SK-N-SH (cell line): ENCODE measurements around the gene TRIM16. TPM values are rescaled to one million over a fixed set of nuclear protein-coding genes. Genes with fewer than 3 reads are reported as not detected.

ENCODE experiments used
- CTCF ChIA-PET: fragments of 300-600, 350-600 bp; formaldehyde crosslinking; extraction: SDS; loops from one replicate; lab custom pipeline; 2021; lab: Yijun Ruan, JAX
- POLR2A ChIA-PET: fragments of 350-600 bp; sonication (Branson Sonifier 250); formaldehyde crosslinking; extraction: SDS; loops from one replicate; lab custom pipeline; 2020; ENCODE audit warnings: antibody characterized with exemption, inconsistent platforms; lab: Yijun Ruan, JAX
- DNase-seq: peaks from one replicate; pipeline ENCODE4 v3.0.0; 2012
- H2AFZ ChIP-seq: fragments of 200-600 bp; sonication (generic); 2 replicates; pipeline ENCODE4 v1.8.1; 2016; ENCODE audit warnings: antibody characterized with exemption, mild to moderate bottlenecking, low read depth
- H3F3A ChIP-seq: fragments of 200-600 bp; sonication (generic); replicated peaks from 2 replicates; pipeline ENCODE3; 2016; ENCODE audit warnings: antibody characterized with exemption, mild to moderate bottlenecking; ENCODE audit not compliant: insufficient read depth
- H3K27ac ChIP-seq, 2 experiments: fragments of 200-500 bp in 1 of 2; fragments of 200-600 bp in 1 of 2; sonication (Bioruptor generic) in 1 of 2; sonication (generic), shearing (Covaris generic) in 1 of 2; 2 replicates each; pipeline versions ENCODE4 v1.5.1 to v1.6.1; 2014 to 2016; ENCODE audit warnings: low read depth in 2 of 2, inconsistent platforms in 1 of 2, low read length in 1 of 2, mild to moderate bottlenecking in 1 of 2, mixed read lengths in 1 of 2
- H3K27me3 ChIP-seq: fragments of 200-600 bp; sonication (generic), shearing (Covaris generic); 2 replicates; pipeline ENCODE4 v1.6.1; 2016; ENCODE audit warnings: mixed run types; ENCODE audit not compliant: insufficient read depth
- H3K36me3 ChIP-seq, 2 experiments: fragments of 200-500 bp in 1 of 2; fragments of 200-600 bp in 1 of 2; sonication (Bioruptor generic) in 1 of 2; sonication (generic) in 1 of 2; replicated peaks in 1 of 2; 2 replicates each; pipeline versions ENCODE3 to v1.5.1; 2014 to 2016; ENCODE audit warnings: low read length in 1 of 2, mild to moderate bottlenecking in 1 of 2; ENCODE audit not compliant: insufficient read depth in 2 of 2, control insufficient read depth in 1 of 2
- H3K4me1 ChIP-seq, 2 experiments: fragments of 200-500 bp in 1 of 2; fragments of 200-600 bp in 1 of 2; sonication (Bioruptor generic) in 1 of 2; sonication (generic), shearing (Covaris generic) in 1 of 2; 2 replicates each; pipeline versions ENCODE4 v1.5.1 to v1.6.1; 2014 to 2016; ENCODE audit warnings: low read depth in 1 of 2, low read length in 1 of 2, mixed run types in 1 of 2; ENCODE audit not compliant: insufficient read depth in 2 of 2, control insufficient read depth in 1 of 2
- H3K4me2 ChIP-seq: fragments of 200-600 bp; sonication (generic), shearing (Covaris generic); 2 replicates; pipeline ENCODE4 v1.6.1; 2017; ENCODE audit warnings: mixed run types
- H3K4me3 ChIP-seq, 2 experiments: fragments of 200-500 bp in 1 of 2; fragments of 200-600 bp in 1 of 2; sonication (Bioruptor generic) in 1 of 2; sonication (generic), shearing (Covaris generic) in 1 of 2; 2 replicates each; pipeline versions ENCODE4 v1.5.1 to v1.8.1; 2014 to 2016; ENCODE audit warnings: low read depth in 2 of 2, inconsistent platforms in 1 of 2, low read length in 1 of 2, mild to moderate bottlenecking in 1 of 2, mixed read lengths in 1 of 2, moderate library complexity in 1 of 2
- H3K79me2 ChIP-seq: fragments of 200-600 bp; sonication (generic); 2 replicates; pipeline ENCODE4 v1.8.1; 2017; ENCODE audit warnings: mild to moderate bottlenecking; ENCODE audit not compliant: insufficient read depth
- H3K9ac ChIP-seq: fragments of 200-600 bp; sonication (generic); 2 replicates; pipeline ENCODE4 v1.6.1; 2017; ENCODE audit warnings: mixed run types
- H3K9me2 ChIP-seq: fragments of 200-600 bp; sonication (generic); 2 replicates; pipeline ENCODE4 v1.6.1; 2017; ENCODE audit warnings: mixed run types
- H3K9me3 ChIP-seq: fragments of 200-600 bp; sonication (generic); 2 replicates; pipeline ENCODE4 v1.6.1; 2017; ENCODE audit warnings: mixed run types, mild to moderate bottlenecking, moderate library complexity
- H4K20me1 ChIP-seq: fragments of 200-600 bp; sonication (generic); 2 replicates; pipeline ENCODE4 v1.6.1; 2017; ENCODE audit warnings: mild to moderate bottlenecking, mixed run types; ENCODE audit not compliant: insufficient read depth
- CHD2 ChIP-seq: fragments of 150-350 bp; IDR thresholded peaks from 2 replicates; pipeline ENCODE4 v1.6.1; 2018; ENCODE audit warnings: low read length; ENCODE audit not compliant: partially characterized antibody
- ELF1 ChIP-seq: IDR thresholded peaks from 2 replicates; pipeline ENCODE4 v1.4.0; 2012
- EZH2phosphoT487 ChIP-seq: fragments of 200-600 bp; sonication (generic); IDR thresholded peaks from 2 replicates; pipeline ENCODE4 v1.6.1; 2017; ENCODE audit warnings: low read depth, mixed run types, mild to moderate bottlenecking, antibody characterized with exemption, moderate library complexity, borderline replicate concordance
- GABPA ChIP-seq: IDR thresholded peaks from 2 replicates; pipeline ENCODE4 v1.4.0; 2012; ENCODE audit warnings: low read depth, mild to moderate bottlenecking
- GATA2 ChIP-seq: sonication (generic); formaldehyde crosslinking; IDR thresholded peaks from 2 replicates; pipeline ENCODE4 v1.5.0; 2020; ENCODE audit warnings: mild to moderate bottlenecking, missing genetic modification reagents
- MEF2A ChIP-seq: IDR thresholded peaks from 2 replicates; pipeline ENCODE4 v1.4.0; 2012; ENCODE audit warnings: low read depth, borderline replicate concordance
- NRF1 ChIP-seq: IDR thresholded peaks from 2 replicates; pipeline ENCODE4 v1.6.1; 2012; ENCODE audit warnings: low read depth, mild to moderate bottlenecking, low read length
- RAD21 ChIP-seq: IDR thresholded peaks from 2 replicates; pipeline ENCODE4 v1.6.1; 2012; ENCODE audit warnings: mild to moderate bottlenecking, low read length
- RFX5 ChIP-seq: IDR thresholded peaks from 2 replicates; pipeline ENCODE4 v1.6.1; 2012; ENCODE audit warnings: mild to moderate bottlenecking, improper control_type of control experiment, low read length
- RXRA ChIP-seq: IDR thresholded peaks from 2 replicates; pipeline ENCODE4 v1.4.0; 2012; ENCODE audit warnings: low read depth, mild to moderate bottlenecking, borderline replicate concordance
- SIN3A ChIP-seq: IDR thresholded peaks from 2 replicates; pipeline ENCODE4 v1.6.1; 2012; ENCODE audit warnings: low read depth, mild to moderate bottlenecking, low read length, moderate library complexity, borderline replicate concordance
- TCF12 ChIP-seq: IDR thresholded peaks from 2 replicates; pipeline ENCODE4 v1.4.0; 2012
- WGBS: methylation state at CpG from one replicate; pipeline ENCODE4 v1.1.6; 2017; ENCODE audit warnings: low lambda C conversion rate; 5-methylcytosine and 5-hydroxymethylcytosine counted together
- polyA plus RNA-seq, 3 experiments: library from polyadenylated mRNA; depleted of rRNA; stranded (reverse); fragments of >200 nt; gene quantifications; 2 replicates each; pipeline ENCODE4 v1.2.3, GENCODE V29; 2012
- TF ChIP-seq, protein P1 (sequence below): IDR thresholded peaks from 2 replicates; pipeline ENCODE4 v1.4.0; 2012; ENCODE audit warnings: low read depth, borderline replicate concordance
- TF ChIP-seq, protein P2 (sequence below): fragments of 150-350 bp; IDR thresholded peaks from 2 replicates; pipeline ENCODE4 v1.6.1; 2017; ENCODE audit warnings: antibody characterized with exemption, low read length, low read depth, borderline replicate concordance
- TF ChIP-seq, protein P3 (sequence below): IDR thresholded peaks from 2 replicates; pipeline ENCODE4 v1.4.0; 2012; ENCODE audit warnings: low read depth, borderline replicate concordance
- TF ChIP-seq, protein P4 (sequence below): fragments of 200-600 bp; sonication (generic); IDR thresholded peaks from 2 replicates; pipeline ENCODE4 v1.6.1; 2017; ENCODE audit warnings: antibody characterized with exemption, mild to moderate bottlenecking, moderate library complexity

Gene TRIM16
- polyA plus RNA-seq, 1 of the 3 experiments (the other 2 are of a cell fraction) = 24.8 TPM

DNA sequence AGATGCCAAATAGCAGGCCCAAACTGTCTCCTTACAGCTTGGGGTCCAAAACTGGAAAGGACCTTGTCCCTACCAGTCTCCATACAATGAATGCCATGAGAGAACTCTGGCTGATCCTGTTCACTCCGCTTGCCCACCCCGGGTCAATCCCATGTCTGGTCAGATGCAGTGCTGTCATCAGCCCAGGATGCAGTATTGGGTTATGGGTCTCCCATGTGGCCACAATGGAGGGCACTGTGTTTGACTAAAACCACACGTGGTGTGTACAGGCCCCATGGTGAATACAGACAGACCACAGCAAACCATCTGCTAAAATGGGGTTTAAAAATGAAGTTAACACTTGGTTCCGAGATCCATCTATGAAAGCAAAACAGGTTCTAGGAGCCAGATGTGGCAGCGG lies 20.4 kb downstream of the TRIM16 start (continued):
- TF ChIP-seq, protein P1, sequence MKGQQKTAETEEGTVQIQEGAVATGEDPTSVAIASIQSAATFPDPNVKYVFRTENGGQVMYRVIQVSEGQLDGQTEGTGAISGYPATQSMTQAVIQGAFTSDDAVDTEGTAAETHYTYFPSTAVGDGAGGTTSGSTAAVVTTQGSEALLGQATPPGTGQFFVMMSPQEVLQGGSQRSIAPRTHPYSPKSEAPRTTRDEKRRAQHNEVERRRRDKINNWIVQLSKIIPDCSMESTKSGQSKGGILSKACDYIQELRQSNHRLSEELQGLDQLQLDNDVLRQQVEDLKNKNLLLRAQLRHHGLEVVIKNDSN = no peak

DNA sequence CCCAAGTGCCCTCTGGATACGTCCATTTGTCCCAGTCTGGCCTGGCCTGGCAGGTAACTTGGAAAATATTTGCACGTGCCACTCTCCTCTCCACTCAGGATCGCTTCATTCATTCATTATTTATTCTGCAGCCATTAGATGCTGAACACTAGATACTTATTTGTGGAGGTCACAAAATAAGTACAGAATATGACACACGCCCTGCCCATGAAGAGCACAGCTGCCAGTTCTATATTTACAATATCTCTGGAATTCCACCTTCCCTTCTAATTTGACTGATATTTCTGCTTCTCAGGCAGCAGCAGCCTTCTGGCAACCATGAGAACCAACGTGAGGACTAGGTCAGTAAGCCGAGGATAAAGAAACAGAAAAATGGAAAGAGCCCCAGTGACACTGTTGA lies 20.9 kb downstream of the TRIM16 start:
- no peak overlapping the region for H3K4me2 ChIP-seq
- no peaks in the 10 kb centered on the region for H3K9me2 ChIP-seq
- DNase-seq = no peak
- H3K9ac ChIP-seq = no peak overlapping the region
- POLR2A ChIA-PET = no interaction called here
- CTCF ChIA-PET = no interaction called here
- no peaks in the 10 kb centered on the region for H3K27me3 ChIP-seq
- H3K4me1 ChIP-seq = peaks cover 0 to 4% of the 10 kb centered on the region in 2 experiments; a peak in 1 of 4 replicates
- no peaks in the 10 kb centered on the region for H3F3A ChIP-seq
- H3K4me3 ChIP-seq = no peak overlapping the region
- TF ChIP-seq RAD21 = no peak
- no peak for TF ChIP-seq GATA2
- TF ChIP-seq, protein P1 = no peak
- TF ChIP-seq CHD2 = no peak
- TF ChIP-seq NRF1 = no peak
- no peak for TF ChIP-seq SIN3A
- no peak for TF ChIP-seq EZH2phosphoT487
- no peak for TF ChIP-seq RXRA
- no peak for TF ChIP-seq MEF2A
- no peak for TF ChIP-seq TCF12
- TF ChIP-seq, protein P2, sequence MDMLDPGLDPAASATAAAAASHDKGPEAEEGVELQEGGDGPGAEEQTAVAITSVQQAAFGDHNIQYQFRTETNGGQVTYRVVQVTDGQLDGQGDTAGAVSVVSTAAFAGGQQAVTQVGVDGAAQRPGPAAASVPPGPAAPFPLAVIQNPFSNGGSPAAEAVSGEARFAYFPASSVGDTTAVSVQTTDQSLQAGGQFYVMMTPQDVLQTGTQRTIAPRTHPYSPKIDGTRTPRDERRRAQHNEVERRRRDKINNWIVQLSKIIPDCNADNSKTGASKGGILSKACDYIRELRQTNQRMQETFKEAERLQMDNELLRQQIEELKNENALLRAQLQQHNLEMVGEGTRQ = no peak
- no peak for TF ChIP-seq RFX5
- TF ChIP-seq GABPA = no peak
- TF ChIP-seq ELF1 = no peak
- TF ChIP-seq, protein P3, sequence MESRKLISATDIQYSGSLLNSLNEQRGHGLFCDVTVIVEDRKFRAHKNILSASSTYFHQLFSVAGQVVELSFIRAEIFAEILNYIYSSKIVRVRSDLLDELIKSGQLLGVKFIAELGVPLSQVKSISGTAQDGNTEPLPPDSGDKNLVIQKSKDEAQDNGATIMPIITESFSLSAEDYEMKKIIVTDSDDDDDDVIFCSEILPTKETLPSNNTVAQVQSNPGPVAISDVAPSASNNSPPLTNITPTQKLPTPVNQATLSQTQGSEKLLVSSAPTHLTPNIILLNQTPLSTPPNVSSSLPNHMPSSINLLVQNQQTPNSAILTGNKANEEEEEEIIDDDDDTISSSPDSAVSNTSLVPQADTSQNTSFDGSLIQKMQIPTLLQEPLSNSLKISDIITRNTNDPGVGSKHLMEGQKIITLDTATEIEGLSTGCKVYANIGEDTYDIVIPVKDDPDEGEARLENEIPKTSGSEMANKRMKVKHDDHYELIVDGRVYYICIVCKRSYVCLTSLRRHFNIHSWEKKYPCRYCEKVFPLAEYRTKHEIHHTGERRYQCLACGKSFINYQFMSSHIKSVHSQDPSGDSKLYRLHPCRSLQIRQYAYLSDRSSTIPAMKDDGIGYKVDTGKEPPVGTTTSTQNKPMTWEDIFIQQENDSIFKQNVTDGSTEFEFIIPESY = no peak
- TF ChIP-seq, protein P4, sequence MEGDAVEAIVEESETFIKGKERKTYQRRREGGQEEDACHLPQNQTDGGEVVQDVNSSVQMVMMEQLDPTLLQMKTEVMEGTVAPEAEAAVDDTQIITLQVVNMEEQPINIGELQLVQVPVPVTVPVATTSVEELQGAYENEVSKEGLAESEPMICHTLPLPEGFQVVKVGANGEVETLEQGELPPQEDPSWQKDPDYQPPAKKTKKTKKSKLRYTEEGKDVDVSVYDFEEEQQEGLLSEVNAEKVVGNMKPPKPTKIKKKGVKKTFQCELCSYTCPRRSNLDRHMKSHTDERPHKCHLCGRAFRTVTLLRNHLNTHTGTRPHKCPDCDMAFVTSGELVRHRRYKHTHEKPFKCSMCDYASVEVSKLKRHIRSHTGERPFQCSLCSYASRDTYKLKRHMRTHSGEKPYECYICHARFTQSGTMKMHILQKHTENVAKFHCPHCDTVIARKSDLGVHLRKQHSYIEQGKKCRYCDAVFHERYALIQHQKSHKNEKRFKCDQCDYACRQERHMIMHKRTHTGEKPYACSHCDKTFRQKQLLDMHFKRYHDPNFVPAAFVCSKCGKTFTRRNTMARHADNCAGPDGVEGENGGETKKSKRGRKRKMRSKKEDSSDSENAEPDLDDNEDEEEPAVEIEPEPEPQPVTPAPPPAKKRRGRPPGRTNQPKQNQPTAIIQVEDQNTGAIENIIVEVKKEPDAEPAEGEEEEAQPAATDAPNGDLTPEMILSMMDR = no peak
- 95% methylated on average over 6 of the region's 6 CpGs for WGBS
- no peak overlapping the region for H2AFZ ChIP-seq
- H3K9me3 ChIP-seq = no peaks in the 10 kb centered on the region
- no peaks in the 10 kb centered on the region for H4K20me1 ChIP-seq
- H3K79me2 ChIP-seq = no peaks in the 10 kb centered on the region
- peaks cover 3 to 27% of the 10 kb centered on the region in 2 experiments for H3K36me3 ChIP-seq
- no peak overlapping the region for H3K27ac ChIP-seq
